NCI-H1048 (cell line): ENCODE results near the gene CNTNAP5.

Experiments used
- DNase-seq: peaks from one replicate; lab custom pipeline; 2025; lab: John Stamatoyannopoulos, UW

The CNTNAP5 gene

DNA sequence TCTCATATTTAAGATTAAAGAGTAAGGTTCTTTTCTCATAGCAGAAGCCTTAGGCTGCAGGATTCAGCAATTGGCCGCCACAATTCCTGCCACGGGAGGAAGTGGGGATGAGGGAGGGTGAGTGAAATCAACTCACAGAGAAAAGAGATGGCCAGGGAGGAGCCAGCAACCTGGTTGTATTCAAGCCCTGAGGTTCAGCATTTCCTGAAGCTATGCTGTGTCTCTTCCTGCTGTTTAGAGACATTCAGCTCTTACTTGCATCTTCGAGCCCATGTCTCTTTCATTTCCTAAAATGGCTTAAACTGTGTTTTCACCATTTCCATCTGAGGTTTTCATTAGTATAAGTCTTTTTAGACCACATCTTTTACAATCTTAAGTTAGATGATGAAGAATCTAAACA is 522.6 kb downstream of the CNTNAP5 start:
- no peak for DNase-seq

DNA sequence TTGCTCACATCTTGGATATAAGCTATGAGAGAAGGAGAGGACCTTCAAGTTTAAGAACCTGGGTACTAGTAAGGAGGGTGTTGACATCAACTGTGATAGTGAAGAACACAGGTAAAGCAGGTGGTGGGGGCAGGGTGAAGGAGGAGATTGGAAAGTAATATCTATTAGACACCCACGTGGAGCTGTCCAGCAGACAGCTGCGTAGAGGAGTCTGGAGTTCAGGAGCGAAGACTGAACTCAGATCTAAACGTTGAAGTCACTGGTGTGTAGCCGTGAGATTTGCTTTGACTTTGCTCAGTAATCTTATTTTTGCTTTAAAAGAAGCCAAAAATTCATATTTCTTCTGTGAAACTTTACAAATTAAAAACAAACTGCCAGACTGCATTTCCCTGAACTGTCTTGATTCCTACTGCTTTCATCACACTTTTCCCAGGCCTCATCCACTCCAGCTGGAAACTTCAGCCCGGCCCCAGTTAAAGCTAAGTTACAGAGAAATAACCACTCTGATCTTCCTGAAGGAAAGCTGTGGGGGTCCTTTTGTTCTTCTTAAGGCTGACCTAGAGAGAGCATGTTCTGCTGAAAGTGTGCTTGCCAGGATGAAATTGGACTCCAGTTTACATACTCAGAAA is 533.3 kb downstream of the CNTNAP5 start:
- DNase-seq = no peak

DNA sequence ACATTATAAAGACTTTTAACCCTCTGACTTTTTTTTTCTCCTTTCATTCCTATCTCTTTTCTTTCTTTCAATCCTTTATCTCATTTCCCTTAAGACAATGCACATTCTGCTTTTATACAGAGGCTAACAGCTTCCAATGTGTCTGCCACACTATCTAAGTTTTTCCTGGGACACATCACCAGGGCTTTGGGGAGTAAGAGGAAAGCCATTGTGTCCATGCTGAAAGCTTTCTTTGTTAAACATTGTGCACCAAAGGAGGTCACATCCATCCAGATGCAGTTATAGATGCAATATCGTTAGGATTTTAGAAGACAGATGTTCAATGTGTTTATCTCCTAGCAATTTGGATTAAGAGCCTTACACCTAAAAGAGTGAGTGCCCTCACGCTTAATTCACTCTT is 534.1 kb downstream of the CNTNAP5 start:
- DNase-seq = no peak

DNA sequence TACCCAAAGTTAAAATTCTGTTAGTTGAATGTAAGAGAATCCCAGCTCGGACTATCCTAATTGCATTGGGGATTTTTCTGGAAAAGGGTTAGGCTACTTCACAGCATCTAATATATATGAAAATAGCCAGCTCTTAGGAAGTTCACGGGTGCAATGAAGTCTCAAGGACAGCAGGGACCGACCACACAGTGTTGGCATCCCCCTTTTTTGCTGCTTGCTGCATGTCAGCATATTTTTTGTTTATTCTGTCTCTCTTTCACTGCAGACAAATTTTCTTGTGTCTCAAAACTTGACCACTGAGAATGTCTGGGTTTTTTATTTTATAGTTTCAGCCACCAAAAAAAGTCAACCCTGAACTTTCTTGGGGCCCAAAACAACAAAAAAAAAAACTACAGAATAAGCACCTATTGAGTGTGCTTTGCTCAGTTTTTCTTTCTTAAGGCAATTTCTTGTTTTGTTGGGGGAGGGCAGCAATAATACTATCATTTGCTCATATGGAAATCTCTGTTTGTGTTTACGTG is 535.6 kb downstream of the CNTNAP5 start:
- no peak for DNase-seq

GRCh38 chr2:124561486-124561885 is 536.4 kb downstream of the CNTNAP5 start:
- DNase-seq = no peak

DNA sequence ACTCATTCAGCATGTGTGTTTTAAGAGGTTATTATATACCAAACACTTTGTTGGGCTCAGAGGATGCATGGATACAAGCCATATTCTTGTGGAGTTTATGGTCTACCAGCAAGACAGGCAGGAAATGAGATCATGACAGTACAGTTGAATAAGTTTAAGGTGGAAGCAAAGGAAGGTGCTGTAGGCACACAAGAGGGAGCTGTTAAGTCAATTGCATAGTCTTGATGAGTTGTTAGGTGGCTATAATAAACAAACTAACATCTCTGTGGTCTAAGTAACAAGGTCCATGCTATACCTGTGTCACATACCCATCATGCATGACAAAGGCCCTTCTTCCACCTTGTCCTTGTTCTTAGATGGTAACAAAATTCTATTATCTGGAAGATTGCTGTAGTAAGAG is 538.3 kb downstream of the CNTNAP5 start:
- DNase-seq = no peak

DNA sequence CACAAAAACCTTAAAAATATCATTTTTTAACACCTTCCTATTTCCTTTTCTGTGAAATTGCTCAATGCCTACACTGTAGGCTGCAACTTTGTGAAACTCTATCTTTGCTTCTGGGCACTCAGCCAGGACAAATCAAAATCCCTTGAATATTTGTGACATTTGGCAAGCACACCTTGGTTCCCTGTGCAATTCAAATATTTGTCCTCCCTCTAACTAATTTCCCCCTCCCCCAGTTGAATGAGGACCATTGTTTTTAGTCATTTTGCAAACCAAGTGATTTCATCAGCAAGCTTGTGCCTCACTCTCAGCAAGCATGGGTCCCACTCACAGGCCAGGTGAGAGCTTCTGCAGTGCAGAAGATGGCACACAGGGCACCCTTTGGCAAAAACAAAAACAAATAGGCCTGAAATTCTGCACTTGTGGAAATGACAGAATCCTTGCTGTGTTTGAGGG is 541.5 kb downstream of the CNTNAP5 start:
- peak; percentile 30 for DNase-seq

- DNase-seq = no peak
Observed at GRCh38 chr2:124570872-124571271, 545.8 kb downstream of the CNTNAP5 start.

GRCh38 chr2:124571836-124572235 is 546.7 kb downstream of the CNTNAP5 start:
- no peak for DNase-seq

DNA sequence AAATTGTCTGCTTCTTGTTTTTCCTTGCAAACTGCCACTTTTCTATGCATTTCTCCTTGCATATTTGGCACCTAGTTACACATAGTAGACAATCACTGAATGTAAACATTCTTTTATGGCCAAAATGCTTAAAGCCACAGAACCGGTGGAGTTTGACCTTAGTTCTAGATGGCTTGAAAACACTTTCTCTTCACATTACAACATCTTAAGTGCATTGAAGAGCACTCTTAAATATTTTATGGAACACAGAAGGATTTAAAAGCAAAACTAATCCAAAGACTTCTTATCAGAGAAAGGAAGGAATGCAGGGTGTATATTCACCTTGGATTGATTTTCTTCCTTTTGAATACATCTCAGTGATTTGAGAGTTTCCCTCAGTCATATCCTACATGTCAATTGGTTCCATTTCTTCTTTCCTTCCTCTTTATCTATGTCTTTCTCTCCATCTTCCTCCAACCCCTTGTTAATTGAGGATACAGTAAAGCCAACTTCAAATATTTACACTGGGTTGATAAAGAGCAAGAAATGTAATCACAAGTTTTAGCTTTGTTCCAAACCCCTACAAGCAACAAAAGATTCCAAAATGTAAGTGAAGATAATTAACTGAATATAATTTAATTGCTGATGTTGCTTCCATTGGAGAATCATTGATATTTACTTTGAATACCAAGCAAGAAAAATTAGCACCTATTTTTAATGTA is 548.0 kb downstream of the CNTNAP5 start:
- no peak for DNase-seq

DNA sequence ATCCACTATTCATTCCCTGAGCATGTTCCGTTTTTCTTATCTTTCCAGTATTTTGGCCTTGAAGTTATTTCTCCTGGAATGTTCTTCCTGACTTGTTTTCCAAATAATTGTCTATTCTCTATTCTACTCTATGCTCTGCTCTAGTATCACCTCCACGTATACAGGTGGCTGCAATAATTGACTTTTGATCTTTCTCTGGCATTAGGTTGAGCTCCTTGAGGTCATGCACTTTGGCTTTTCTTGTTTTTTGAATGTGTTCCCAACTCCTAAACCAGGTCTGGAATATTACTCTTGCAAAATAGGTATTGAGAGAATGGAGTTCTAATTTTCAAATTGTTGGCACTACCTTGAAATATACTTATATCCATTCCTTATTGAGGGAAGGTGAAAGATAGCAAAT is 550.4 kb downstream of the CNTNAP5 start:
- DNase-seq = no peak

GRCh38 chr2:124580263-124580662 is 555.2 kb downstream of the CNTNAP5 start:
- DNase-seq = no peak

- DNase-seq = no peak
Observed at GRCh38 chr2:124582387-124582786, 557.3 kb downstream of the CNTNAP5 start.

DNA sequence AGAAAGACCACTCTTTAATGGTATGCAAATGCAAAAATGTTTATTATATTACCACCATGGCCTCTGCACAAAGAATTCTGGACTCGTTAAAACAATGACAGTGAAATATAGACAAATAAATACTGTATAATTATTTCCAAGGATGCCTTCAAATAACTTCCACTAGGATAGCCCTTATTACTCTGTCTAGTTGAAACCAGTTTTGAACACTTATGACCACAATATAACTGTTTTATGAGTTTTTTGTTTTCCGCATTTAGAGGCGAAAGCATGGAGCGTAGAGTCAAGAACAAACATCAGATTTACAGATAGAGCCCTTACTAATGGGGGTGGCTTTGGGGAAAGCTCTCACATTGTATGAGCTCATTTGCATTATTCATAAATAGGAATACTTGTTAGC is 559.5 kb downstream of the CNTNAP5 start:
- no peak for DNase-seq

DNA sequence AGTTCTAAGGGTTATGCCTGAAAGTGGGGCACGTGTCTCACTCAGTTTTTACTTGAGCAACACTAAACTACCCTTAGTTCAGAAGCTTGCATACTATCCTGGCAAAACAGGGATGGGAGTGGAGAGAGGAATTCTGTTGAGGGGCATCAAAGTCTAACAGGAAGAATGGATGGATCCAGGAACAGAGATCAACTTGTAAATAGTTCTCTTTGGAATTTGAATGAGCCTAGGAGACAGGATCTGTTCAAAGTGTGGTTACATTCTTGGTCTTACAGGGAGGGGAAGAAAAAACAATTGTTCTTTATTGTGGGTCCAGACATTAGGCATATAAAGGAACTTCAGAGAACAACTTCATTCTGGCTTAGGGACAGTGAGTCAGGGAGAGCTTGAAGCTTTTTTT is 560.2 kb downstream of the CNTNAP5 start:
- DNase-seq = no peak

- DNase-seq = no peak
Observed at GRCh38 chr2:124586210-124586609, 561.1 kb downstream of the CNTNAP5 start.

DNA sequence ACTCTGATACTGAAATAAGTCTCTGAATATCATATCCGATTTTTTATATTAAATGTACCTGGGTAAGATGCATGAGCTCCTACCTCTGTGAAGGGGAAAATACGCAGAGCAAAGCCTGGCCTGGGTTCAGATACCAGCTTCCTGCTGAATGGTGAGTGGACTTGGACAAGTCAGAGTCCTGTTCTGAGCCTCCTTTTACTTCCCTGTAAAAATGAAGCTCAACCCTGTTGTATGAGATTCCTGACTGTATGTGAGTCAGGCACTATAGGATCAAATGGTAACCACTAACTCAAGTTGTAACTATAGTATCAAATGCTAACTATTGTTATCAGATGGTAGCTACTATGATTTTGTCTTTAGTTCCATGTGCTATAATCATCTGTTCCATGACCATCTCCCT is 561.7 kb downstream of the CNTNAP5 start:
- DNase-seq = no peak

DNA sequence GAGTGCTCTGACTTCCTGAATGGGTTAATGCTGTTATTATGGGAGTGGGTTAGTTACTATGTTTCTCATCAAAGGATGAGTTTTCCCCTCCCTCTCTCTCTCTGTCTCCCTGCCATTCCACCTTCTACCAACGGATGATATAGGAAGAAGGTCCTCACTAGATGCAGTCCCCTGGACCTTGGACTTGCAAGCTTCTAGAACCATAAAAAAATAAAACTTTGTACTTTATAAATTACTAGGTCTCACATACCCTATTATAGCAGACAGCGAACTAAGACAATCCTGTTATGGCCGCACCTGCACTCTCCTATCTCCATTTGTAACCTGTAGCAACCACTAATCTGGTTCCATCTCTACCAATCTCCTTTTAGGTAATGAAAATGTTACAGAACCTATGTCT is 564.9 kb downstream of the CNTNAP5 start:
- no peak for DNase-seq

- no peak for DNase-seq
Observed at GRCh38 chr2:124602759-124603158, 577.7 kb downstream of the CNTNAP5 start.

GRCh38 chr2:124604940-124605339 is 579.9 kb downstream of the CNTNAP5 start:
- no peak for DNase-seq

DNA sequence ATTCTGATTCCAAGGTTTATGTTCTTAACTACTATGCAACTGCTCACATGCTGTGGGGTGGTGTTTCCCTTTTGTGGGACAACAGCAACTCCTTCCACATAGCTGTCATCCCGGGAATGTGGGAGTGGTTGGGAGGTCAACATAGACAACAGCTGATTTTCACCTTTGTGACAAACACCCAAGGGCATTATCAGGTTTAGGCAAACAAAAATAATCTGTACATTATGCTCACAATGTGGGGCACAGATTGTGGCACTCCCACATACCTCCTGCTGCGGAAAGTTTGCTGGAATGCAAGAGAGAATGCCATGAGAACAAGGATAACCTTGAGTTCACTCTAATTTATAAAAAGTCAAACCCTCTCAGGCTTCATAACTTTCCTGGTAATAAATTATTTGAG is 582.6 kb downstream of the CNTNAP5 start:
- no peak for DNase-seq

DNA sequence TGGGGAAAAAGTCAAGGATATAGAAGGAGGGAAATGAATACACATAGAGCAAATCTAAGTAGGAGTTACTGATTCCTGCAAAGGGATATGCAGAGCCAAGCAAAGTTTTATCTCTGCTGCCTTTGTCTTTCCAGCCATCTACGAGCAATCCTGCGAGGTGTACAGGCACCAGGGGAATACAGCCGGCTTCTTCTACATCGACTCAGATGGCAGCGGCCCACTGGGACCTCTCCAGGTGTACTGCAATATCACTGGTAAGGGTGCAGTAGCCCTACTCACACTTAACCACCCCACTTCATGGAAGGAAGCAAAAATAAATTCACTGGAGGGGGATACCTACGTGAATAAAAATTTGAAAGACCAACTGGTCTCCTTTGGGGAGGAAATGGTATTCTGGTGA is 584.6 kb downstream of the CNTNAP5 start:
- no peak for DNase-seq

GRCh38 chr2:124610141-124610540 is 585.1 kb downstream of the CNTNAP5 start:
- DNase-seq = no peak

DNA sequence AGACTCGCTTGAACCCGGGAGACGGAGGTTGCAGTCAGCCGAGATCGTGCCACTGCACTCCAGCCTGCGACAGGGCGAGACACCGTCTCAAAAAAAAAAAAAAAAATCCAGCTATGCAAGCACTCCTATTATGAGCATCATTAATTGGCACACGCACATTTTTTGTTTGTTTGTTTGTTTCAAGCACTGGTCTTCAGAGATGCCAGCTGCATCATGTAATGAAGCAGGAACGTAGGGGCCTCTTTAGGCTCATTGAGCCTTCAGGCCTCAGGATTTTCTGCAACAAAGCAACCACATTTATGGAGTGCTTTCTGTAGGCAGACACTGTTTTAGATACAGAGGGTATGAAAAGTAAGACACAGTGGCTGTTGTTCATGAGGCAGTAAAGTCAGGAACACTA is 585.8 kb downstream of the CNTNAP5 start:
- no peak for DNase-seq
